Non-pigmented ciliary epithelial cell (primary cell): ENCODE results near the gene MID1.

Experiments
- DNase-seq: peaks from one replicate; pipeline ENCODE4 v3.0.0-alpha.2; 2010; ENCODE audit warnings: low read depth

Gene MID1

DNA sequence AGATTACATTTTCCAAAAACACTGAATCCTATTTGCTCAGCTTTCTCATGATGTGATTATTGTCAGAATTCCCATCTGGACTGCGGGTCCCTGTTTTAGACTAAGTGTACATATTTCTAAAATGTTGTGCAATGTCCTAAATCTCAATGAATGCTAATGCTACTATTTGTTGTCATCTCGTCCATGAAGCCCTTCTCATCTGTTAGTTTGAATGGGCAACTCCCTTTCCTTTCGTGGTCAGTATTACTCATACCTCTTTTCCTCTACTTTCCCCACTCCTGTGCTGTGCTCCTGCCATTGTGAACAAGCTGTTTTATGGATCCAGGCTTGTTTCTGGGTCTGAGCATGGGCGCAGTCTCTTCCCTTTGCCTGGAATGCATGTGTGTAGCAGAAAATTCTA is 91.0 kb downstream of the MID1 start:
- no peak for DNase-seq

DNA sequence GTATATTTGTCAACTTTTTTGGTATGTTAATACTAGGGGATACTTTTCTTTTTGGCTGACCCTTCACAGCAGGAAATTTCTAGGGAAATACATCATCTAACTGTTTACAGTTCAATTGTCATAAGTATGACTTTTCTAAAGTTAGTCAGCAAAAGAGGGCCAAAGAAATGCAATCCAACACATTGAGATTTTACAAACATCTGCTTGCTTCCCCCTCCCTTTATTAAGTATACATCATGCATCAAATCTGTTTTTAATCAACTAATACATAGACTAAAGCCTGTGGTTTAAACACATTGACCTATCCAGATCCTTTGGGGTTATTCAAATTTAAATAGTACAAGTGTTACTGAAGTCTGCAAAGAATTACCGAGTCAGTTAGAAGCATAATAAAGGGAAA is 93.9 kb downstream of the MID1 start:
- DNase-seq = no peak

DNA sequence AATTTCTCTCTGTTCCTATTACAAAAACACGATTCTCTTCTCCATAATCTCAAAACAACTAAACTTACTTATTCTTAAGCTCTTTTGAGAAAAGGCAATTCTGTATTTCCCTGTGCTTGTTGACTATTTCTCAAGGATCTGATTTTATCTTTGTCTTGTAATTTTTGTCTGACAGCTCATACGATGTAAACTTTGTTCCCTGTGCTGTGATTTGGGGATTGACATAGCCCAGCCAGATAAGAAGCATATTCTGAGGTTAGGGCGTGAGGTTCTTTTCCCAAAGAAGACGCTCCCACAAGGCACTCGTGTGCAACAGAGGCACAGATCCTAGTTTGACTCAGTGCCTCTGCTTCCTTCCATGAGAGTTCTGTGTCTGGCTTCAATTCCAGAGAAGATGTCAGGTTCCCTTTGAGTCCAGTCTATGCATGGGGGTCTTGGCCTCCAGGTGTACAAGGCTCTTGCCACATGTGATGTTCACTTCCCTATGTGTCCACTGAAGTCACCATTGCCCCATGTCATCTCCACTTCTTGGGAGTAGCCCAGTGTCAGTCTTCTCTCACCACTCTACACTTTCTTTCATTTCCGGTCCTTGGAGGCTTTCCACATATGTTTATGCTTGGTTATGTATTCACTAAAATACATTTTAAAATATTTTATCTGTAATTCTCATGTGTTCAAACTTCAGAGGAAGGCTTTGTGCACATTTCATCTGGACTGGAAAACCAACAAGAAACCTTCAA is 94.8 kb downstream of the MID1 start:
- DNase-seq = no peak

DNA sequence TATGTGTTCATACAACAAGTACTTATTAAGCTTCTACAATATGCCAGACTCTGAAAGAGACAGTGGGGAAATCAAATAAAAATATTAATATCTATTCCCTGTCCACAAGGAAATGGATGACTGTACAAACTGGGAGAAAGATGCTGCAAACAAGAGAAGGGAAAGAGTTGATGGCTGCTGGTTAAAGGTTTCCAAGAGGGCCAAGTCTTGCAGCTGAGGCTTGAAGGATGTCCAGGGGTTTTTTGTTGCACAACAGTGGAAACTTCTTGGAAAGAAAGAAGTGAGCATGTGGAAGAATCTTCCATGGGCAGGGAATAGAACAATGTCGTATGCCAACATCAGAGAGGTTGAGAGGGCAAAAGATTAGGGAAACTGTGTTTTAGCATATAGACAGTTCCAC is 95.8 kb downstream of the MID1 start:
- no peak for DNase-seq

DNA sequence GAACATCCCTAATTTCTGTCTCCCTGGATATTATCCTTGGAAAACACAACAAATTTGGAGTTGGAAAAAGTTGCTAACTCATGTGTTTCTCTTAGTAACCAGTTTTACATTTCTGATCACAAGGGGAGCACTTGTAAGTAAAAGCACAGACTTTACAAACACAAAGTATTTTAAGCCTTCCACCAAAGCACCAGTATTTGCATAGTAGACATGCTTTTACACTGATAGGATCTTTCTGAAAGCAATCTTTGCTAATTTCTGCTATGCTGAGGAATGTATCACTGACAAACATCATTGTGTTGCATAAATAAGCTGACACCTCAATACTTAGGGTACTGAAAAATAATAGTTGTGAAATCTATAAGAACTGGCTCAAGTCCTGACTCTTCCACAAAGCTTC is 100.6 kb downstream of the MID1 start:
- no peak for DNase-seq

DNA sequence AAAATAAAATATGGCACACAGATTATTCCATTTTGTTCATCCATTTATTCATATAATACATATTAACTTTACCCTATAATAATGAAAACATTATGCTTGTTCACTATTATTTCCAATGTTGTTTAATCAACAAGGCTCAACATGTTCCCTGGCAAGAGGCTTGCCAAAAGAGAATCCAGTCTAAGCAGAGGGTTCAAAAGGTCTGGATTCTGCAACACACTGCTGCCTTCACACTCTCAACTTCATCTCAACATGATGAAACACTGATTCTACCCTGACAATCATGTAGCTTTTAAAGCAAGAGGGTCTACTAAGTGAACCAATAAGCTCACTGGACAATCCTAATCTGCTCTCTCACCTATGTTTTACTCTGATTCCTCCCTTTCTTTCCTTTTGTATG is 101.1 kb downstream of the MID1 start:
- DNase-seq = no peak

DNA sequence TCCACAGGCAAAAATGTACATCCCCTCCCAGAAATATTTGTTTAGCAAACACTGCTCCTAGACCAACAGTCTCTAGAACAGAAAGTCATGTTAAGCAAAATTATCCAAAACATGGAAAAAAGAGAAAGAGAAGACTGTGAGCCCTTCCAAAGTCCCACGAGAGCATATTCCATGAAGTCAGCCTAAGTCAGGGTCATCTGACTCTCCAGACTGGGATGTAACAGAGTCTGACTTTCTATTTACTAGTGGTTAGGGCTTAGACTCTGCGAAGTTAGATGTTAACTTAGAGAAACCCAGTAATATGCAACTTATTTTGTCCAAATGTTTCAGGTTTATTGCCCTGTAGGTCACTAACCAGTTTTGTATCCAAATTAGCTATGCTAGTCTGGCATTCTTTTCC is 102.3 kb downstream of the MID1 start:
- no peak for DNase-seq

DNA sequence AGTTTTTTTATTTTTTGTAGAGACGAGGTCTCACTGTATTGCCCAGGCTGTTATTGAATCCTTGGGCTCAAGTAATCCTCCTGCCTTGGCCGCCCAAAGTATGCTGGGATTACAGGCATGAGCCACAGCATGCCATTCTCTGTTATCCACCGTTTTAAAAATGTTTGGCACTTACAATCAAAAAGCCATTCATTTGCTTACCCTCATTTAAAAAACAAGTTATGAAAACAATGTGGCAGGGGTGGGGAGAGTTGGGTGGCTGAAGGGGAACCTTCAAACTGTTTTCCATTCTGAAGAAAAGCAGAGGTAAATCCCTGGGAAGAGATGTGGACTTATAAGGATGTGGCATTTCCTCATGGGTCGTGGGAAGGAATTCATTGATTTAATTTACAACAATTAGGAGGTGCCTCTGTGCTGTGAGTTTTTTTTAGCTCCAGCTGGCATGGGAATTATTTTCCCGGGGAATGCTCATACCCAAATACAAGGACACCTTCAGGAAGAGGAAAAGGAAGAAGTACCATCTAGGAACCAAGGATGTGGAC is 103.5 kb downstream of the MID1 start:
- no peak for DNase-seq

DNA sequence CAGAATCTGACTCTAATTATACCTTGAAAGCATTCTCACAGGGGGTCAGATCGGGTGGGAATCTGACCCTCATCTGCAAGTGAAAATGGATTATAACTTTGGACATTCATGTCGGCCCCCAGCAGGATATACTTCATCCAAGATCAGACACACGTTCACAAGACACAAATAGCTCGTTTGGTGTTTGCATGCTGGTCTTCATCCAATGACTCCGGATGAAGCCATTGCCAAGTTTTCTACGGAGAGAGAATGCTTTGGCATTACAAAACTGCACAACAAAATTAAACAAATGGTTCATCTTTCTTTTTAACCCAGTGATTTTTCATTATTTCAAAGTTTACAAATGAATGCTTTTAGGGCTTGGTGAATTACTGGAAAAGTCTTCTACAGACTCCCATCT is 105.5 kb downstream of the MID1 start:
- DNase-seq = no peak

DNA sequence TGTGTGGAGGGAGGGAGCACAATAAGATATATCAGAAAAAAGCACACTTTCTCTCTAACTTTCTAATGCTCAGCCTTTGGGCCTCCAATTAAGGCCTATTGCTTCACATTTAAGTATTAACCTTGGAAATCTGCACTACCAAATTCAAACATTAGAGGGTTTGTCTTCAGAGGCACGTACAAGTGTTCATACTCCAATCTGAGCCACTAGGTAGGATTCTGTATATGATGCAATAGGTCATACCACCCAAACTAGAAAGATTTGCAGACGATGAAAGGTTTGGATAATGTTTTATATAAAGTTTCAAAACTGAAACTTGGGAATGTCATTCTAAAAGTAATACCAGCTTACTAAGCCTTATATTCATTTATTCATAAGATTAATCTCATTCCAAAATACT is 106.4 kb downstream of the MID1 start:
- DNase-seq = no peak

DNA sequence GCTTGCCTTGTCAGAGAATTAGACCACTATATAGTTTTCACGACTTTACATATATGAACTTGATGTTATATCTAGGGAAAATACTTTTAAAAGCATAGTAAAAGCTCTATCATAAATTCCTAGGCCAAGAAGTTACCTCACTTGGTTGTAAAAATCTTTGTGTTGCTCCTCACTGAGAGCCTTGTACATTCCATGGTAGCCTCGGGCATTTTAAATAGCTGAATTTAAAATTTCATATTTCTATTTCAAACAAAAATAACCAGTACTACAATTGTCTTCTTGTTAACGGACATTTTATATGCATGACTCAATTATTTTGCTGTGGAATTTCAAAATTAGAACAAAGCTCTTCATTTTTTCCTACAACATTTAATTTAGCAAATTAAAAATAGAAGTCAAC is 107.6 kb downstream of the MID1 start:
- DNase-seq = no peak

DNA sequence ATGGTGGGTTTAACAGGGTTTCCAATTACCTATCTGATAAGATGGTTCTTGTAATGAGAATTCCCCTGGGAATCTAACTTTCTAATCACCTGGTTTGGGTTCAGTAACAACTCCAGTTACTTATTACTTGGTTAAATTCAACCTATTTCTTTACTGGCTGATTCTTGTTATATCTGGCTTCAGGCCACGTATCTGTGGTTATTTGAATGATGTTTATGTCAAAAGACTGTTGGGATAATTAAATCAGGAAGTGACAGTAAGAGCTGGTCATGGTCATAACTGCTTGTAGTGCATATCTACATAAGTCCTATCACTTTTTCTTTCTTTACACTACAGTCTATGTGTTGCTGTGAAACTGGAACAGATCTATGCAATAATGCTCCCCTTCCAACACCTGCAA is 108.1 kb downstream of the MID1 start:
- no peak for DNase-seq

DNA sequence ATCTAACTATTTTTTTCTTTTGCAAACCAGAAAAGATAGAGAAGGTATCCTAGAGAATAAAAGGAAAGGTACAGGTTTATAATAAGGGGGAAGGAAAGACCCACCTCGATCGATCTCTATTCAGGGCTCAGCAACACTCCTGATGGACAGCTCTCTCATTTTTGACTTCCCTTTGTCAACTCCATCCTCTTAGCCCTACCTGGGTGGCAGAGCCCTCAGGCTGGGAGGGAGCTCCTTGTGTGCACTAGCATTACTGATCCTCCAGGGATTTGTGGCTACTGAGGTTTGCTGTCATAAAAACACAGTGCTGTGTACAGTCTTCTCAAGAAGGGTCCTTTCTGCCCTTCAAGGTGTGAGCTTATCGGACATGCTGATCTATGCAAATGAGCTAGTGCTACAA is 111.0 kb downstream of the MID1 start:
- DNase-seq = no peak

DNA sequence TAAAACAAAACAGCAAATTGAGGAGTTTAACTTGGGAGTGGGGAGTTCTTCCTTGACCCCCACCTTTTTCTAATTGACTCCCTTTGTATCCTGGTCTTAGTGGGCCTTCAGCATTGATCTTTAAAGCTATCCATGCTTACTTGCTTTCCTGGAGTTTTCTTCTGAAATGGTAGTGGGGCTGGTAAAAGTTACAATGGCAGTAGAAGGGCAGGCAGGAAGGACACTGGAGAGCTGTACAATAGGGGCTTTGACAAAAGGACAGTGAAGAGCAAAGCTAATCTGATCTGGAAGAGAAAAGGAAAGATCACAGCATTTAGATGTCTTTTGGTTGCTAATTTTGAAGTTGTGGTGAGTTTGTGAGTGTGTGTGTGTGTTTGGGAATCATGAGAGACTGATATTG is 111.5 kb downstream of the MID1 start:
- no peak for DNase-seq

DNA sequence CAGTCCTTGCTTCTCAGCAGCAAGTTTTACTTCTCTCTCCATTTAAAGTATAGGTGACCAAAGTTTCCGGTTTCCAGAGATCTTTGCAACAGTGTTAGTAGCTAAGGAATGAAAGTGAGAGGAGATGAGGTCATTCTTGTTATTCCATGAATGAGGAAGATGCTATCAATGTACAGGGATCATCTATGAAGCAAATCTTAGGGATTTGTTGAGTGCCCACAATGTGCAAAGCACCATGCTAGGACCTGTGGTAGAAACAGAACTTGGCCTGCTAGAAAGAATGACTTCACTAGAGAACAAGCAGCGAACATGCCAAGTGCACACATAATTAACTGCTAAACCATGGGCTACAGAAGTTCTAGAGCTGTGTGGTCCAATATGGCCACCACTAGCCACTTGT is 112.5 kb downstream of the MID1 start:
- DNase-seq = no peak

DNA sequence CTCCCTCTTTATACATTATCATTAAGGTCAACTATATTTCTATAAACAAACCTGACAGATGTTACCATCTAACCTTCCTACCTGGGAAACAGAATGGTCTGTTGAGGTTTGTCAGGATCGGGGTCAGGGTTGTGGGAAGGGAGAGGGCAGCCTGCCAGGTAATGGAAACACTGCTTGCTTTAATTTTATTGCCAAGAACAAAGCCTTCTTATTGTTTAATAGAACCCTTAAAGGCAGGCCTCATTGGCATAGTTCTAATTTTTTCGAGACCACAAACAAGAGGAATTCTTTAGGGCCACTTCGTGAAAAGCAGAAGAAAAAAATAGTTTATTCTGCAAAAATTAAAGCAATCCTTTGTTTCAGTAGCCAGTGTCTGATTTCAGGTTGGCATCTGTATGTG is 113.2 kb downstream of the MID1 start:
- no peak for DNase-seq

DNA sequence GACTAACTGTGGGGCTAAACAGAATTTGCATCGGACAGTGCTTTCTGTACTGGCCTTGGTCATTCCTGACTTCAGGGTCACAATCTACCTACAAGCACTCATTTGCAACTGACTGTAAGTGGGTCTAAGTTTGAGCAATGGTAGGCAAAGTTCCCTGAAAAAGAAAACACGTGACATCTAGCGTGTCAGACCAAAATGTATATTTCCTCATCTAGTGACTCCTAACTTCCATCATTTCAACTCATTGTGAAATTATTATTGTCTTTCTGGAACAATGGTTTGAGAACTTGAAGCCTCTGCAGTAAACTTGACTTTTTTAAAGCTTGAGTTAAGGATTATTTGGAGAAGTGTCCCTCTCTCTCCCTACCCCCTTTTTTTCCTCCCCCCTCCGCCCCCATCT is 113.6 kb downstream of the MID1 start:
- DNase-seq = no peak

DNA sequence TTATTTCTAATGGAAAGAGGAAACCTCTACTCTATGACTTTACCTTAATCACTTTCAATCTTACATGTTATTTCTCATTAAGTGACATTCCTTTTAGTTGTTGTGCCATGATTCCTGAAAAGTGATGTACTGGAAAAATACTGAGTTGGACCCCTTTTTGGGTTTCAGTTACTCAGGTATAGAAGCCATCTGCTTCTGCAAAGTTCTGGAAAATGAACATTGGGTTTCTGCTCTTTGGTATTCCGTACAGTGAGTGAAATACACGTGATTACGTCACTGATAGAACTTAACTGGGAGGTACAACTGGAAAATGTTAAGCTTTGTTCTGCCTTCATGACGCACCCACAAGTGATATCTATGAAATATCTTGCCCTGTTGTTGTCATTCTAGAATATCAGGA is 114.7 kb downstream of the MID1 start:
- no peak for DNase-seq

DNA sequence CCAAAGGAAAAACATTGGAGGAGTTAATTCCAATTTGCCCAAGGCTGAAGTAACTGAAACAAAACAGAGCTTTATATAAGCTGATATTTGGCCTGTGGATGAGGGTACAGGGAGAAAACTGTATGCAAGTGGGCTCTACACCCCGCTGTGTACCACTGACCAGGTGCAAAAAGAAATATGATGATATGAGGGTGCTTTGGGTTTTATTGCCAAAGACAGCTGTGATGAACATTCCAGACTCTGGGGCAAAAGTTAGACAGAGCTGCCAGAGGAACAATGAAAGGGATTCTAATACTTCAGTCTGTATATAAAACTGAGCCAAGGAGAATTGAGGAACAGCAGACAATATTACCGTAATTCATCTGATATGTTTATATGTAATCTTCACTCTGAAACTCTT is 117.4 kb downstream of the MID1 start:
- no peak for DNase-seq

DNA sequence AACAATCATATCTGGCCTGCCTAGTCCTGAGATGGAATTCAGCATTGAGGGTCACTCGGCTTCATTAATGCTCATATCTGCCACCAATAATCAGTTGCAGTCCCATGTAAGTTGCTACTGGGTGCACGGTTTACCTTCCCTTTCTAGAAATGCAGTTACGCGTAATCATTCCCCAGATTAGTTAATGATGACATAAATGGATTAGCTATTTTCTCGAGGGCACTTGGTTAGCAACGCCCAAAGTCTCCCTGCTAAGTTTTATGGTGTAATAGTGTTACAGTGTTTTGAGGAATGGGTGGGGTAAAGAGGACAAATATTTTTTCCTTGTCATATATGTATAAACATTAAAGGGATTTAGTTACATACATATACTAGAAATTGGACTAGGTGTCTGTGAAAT is 118.8 kb downstream of the MID1 start:
- DNase-seq = no peak

DNA sequence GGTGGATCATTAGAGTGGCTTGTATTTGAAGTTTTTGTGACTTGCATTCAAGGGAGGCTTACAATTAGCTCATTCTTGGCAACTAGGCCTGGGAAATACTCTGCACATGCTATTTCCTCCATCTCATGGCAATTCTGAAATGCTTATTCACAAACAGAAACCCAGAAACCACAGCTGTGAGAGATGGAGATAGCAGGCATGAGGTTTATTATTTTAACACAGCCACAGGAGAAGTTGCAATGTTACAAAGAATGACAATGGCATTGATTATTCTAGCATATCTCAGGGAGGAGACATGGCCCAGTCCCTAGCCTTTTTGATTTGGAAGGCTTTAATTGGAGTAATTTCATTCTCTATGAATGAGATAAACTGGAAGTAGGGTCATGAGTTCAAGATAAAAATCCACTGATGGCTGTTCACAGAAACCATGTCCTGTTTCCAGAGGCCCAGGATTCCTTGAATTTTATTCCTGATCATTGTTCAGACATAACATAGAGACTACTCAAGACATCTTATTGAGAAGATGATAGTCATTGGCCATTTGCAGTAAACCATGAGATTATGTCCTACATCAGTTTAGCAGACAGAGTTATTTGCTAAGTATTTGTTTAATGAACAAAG is 123.9 kb downstream of the MID1 start:
- peak; percentile 75 for DNase-seq

DNA sequence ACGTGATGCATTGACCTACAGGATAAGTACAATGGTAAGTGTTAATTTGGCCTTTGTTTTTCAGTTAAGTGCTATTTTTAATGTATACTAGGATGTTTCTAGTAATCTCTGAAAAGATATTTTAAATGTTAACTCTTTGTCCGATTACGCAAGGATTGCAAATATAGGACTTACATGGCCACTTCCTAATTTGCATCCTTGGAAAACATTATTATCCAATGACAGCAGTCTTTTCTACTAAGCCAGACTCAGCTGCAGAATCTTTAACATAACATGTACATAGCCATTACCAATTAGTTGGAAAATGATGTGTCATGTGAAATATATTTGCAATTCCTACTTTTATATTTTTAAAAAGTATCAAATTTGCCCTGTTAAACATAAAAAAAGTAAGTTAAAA is 124.7 kb downstream of the MID1 start:
- DNase-seq = no peak

DNA sequence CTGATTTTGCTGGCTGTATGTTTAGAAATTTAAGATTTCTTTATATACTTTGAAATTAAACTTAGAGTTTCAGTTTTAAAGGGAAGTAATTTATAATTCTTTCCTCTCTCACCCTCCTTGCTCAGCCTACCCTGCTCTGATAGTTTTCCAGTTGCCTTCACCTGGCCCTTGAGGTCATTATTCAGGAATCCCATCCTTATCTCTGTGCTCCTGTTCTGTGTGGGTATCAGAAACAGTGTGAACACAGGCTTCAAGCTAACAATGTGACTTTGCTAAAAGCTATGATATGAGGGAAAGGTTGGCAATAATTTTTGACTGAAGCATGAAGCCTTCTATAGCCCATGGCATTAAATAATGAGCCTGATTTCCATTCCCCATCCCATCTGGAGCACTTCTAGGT is 128.1 kb downstream of the MID1 start:
- DNase-seq = no peak

DNA sequence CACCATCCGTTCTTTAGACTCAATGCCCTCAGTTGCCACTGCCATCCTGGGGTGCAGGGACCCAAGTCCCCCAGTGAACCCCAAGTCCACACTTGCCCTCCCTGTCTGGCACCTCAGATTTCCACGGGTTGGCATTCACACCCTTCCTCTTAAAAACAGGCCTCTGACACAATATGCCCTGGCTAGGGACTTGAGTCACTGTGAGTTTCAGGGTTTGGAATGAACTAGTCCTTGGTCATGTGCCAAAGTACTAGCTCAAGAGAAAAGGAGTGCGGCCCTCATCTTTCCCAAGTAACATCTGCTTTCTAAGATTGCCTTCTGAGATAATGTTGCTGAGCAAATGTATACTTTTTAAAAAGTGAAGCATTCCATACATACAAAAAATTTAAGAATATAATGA is 134.0 kb downstream of the MID1 start:
- DNase-seq = peak; percentile 59
